HL-60 (cell line): Measurements from ENCODE around the gene PABPC5.

Source experiments
- CTCF ChIP-seq: IDR thresholded peaks from one replicate; pipeline ENCODE4 v1.5.1; 2011; ENCODE audit warnings: low read length, control low read depth, inconsistent platforms; ENCODE audit not compliant: insufficient read depth
- GABPA ChIP-seq: IDR thresholded peaks from 2 replicates; pipeline ENCODE4 v1.6.1; 2012; ENCODE audit warnings: low read depth
- POLR2AphosphoS5 ChIP-seq: IDR thresholded peaks from 2 replicates; pipeline ENCODE4 v1.6.1; 2012; ENCODE audit warnings: low read depth

GRCh38 chrX:91389026-91389425 lies 45.6 kb upstream of the PABPC5 start:
- TF ChIP-seq CTCF: no peak
- TF ChIP-seq POLR2AphosphoS5: no peak
- TF ChIP-seq GABPA: no peak
